HepG2 (cell line): ENCODE data around the gene UGT2B11. TPM values are rescaled to one million over a fixed set of nuclear protein-coding genes. Genes with fewer than 3 reads are reported as not detected.
"Not testable (repeated sequence)": the region's sequence is repeated elsewhere in the genome, so short reads cannot be mapped to it uniquely, and the experiment has no call there.

Experiments used
- CEBPG ChIP-seq: IDR thresholded peaks from 2 replicates; pipeline ENCODE4 v1.6.1; 2016
- CREM ChIP-seq, 2 experiments: sonication (generic) in 1 of 2; formaldehyde crosslinking in 1 of 2; IDR thresholded peaks; 2 replicates each; pipeline versions ENCODE4 v1.4.0 to v1.6.1; 2016 to 2020; ENCODE audit warnings: antibody characterized with exemption in 1 of 2, mild to moderate bottlenecking in 1 of 2, missing genetic modification reagents in 1 of 2
- ELF3 ChIP-seq: IDR thresholded peaks from 2 replicates; pipeline ENCODE4 v1.6.1; 2016; ENCODE audit warnings: missing genetic modification reagents, missing compliant biosample characterization
- EP300 ChIP-seq, 3 experiments: sonication (generic) in 1 of 3; formaldehyde crosslinking in 1 of 3; IDR thresholded peaks; 2 replicates each; pipeline versions ENCODE4 v1.5.1 to v1.6.1; 2011 to 2020; ENCODE audit warnings: low read depth in 2 of 3, low read length in 2 of 3, borderline replicate concordance in 1 of 3, improper control_type of control experiment in 1 of 3, mild to moderate bottlenecking in 1 of 3, missing genetic modification reagents in 1 of 3, moderate library complexity in 1 of 3
- FOSL2 ChIP-seq: sonication (generic); formaldehyde crosslinking; IDR thresholded peaks from 2 replicates; pipeline ENCODE4 v1.4.0; 2020; ENCODE audit warnings: missing genetic modification reagents
- HDAC2 ChIP-seq: sonication (generic); formaldehyde crosslinking; IDR thresholded peaks from 2 replicates; pipeline ENCODE4 v1.4.0; 2020; ENCODE audit warnings: missing genetic modification reagents
- HMG20A ChIP-seq: IDR thresholded peaks from 2 replicates; pipeline ENCODE4 v1.6.1; 2016; ENCODE audit warnings: borderline replicate concordance
- HNF4G ChIP-seq, 2 experiments: sonication (generic) in 1 of 2; formaldehyde crosslinking in 1 of 2; IDR thresholded peaks; 2 replicates each; pipeline versions ENCODE4 v1.4.0 to v1.6.1; 2011 to 2020; ENCODE audit warnings: borderline replicate concordance in 2 of 2, low read depth in 2 of 2, mild to moderate bottlenecking in 2 of 2, low read length in 1 of 2, missing genetic modification reagents in 1 of 2, moderate library complexity in 1 of 2
- JUN ChIP-seq: sonication (generic); formaldehyde crosslinking; IDR thresholded peaks from 2 replicates; pipeline ENCODE4 v1.4.0; 2020; ENCODE audit warnings: mild to moderate bottlenecking, missing genetic modification reagents
- KAT8 ChIP-seq: IDR thresholded peaks from 2 replicates; pipeline ENCODE4 v1.6.1; 2016; ENCODE audit warnings: missing genetic modification reagents, missing compliant biosample characterization
- MIER3 ChIP-seq: IDR thresholded peaks from 2 replicates; pipeline ENCODE4 v1.6.1; 2016; ENCODE audit warnings: missing compliant biosample characterization, borderline replicate concordance
- MIXL1 ChIP-seq: IDR thresholded peaks from 2 replicates; pipeline ENCODE4 v1.6.1; 2016
- NR2C2 ChIP-seq: sonication (generic); formaldehyde crosslinking; IDR thresholded peaks from 2 replicates; pipeline ENCODE4 v1.4.0; 2020; ENCODE audit warnings: missing genetic modification reagents, mild to moderate bottlenecking, moderate library complexity, borderline replicate concordance
- ONECUT2 ChIP-seq: sonication (generic); formaldehyde crosslinking; IDR thresholded peaks from 2 replicates; pipeline ENCODE4 v1.4.0; 2020; ENCODE audit warnings: missing genetic modification reagents
- PPARG ChIP-seq: conservative IDR thresholded peaks from 2 replicates; pipeline ENCODE4 v1.6.1; 2016; ENCODE audit warnings: missing biosample characterization, missing genetic modification reagents
- RXRB ChIP-seq: IDR thresholded peaks from 2 replicates; pipeline ENCODE4 v1.6.1; 2016; ENCODE audit warnings: borderline replicate concordance, missing genetic modification reagents, missing compliant biosample characterization
- SALL1 ChIP-seq: sonication (generic); formaldehyde crosslinking; IDR thresholded peaks from 2 replicates; pipeline ENCODE4 v1.8.0; 2022; ENCODE audit warnings: mild to moderate bottlenecking, missing genetic modification reagents
- SOX5 ChIP-seq: IDR thresholded peaks from 2 replicates; pipeline ENCODE4 v1.6.1; 2016; ENCODE audit warnings: borderline replicate concordance
- SOX6 ChIP-seq, 2 experiments: fragments of 450-650 bp in 1 of 2; sonication (generic) in 1 of 2; formaldehyde crosslinking in 1 of 2; IDR thresholded peaks; 2 replicates each; pipeline versions ENCODE4 v1.4.0 to v1.6.1; 2017 to 2020; ENCODE audit warnings: antibody characterized with exemption in 1 of 2, mild to moderate bottlenecking in 1 of 2, missing genetic modification reagents in 1 of 2
- THAP11 ChIP-seq: IDR thresholded peaks from 2 replicates; pipeline ENCODE4 v1.6.1; 2016; ENCODE audit warnings: missing biosample characterization, missing genetic modification reagents
- ZMYM4 ChIP-seq: sonication (generic); formaldehyde crosslinking; IDR thresholded peaks from 2 replicates; pipeline ENCODE4 v1.8.1; 2023; ENCODE audit warnings: mild to moderate bottlenecking, missing genetic modification reagents
- ZNF644 ChIP-seq: IDR thresholded peaks from 2 replicates; pipeline ENCODE4 v1.6.1; 2016; ENCODE audit warnings: low read depth
- ZNF816 ChIP-seq: sonication (generic); formaldehyde crosslinking; IDR thresholded peaks from 2 replicates; pipeline ENCODE4 v1.8.0; 2022; ENCODE audit warnings: missing genetic modification reagents, mild to moderate bottlenecking, borderline replicate concordance
- polyA plus RNA-seq, 8 experiments: library from polyadenylated mRNA; depleted of rRNA in 3 of 8; stranded (reverse) in 7 of 8; unstranded in 1 of 8; fragments of >200 nt; fragmentation: Illumina TruSeq in 4 of 8; extraction: Trizol in 4 of 8; gene quantifications; 2 replicates each; pipeline versions ENCODE4 v1.2.1 to v1.2.3, GENCODE V29; 2011 to 2016; ENCODE audit warnings: low read depth in 4 of 8, missing spikeins in 1 of 8, mixed read lengths in 1 of 8; ENCODE audit not compliant: insufficient read depth in 1 of 8
- total RNA-seq, 5 experiments: library from RNA; depleted of rRNA; stranded (reverse); fragments of >200 nt; fragmentation: Illumina TruSeq; extraction: Trizol; gene quantifications; 2 replicates each; pipeline ENCODE4 v1.2.3, GENCODE V29; 2016; ENCODE audit warnings: low read depth in 1 of 5
- TF ChIP-seq, protein P1 (sequence below): IDR thresholded peaks from 2 replicates; pipeline ENCODE4 v1.6.1; 2016; ENCODE audit warnings: mild to moderate bottlenecking
- TF ChIP-seq, protein P2 (sequence below): sonication (generic); formaldehyde crosslinking; conservative IDR thresholded peaks from 2 replicates; pipeline ENCODE4 v1.4.0; 2020; ENCODE audit warnings: mild to moderate bottlenecking, missing genetic modification reagents, moderate library complexity

Gene UGT2B11
- total and polyA plus RNA-seq, 2 of the 13 experiments (the other 11 are each of a cell fraction or from before 2014, with no cell fraction given): 1.4 to 2.1 TPM

DNA sequence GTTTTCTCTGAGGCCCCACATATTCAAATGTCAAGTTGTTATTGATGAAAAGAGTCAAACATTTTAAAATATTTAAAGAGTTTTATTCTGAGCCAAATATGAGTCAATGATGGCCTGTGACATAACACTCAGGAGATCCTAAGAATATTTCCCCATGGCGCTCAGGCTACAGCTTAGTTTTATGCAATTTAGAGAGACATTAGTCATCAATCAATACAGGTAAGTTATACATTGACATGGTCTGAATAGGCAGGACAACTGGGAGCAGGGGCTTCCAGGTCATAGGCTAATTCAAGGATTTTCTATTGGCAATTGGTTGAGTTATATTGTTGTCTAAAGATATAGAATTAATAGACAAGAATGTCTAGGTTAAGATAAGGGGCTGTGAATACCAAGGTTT lies 34.7 kb downstream of the UGT2B11 start (continued):
- peak; percentile 71 for TF ChIP-seq HMG20A (CRISPR knock-in tag)
- TF ChIP-seq EP300 (IDR thresholded peaks at IDR 0.05; ENCODE audit: low read depth in 2 of 2, low read length in 2 of 2): peak in 1 of 2 experiments; percentile 67; a peak in 1 of 4 replicates
- TF ChIP-seq EP300 (CRISPR knock-in tag; IDR thresholded peaks at IDR 0.05; ENCODE audit: borderline replicate concordance); CREM (CRISPR knock-in tag; IDR thresholded peaks at IDR 0.05); SOX6 (IDR thresholded peaks at IDR 0.05); HNF4G (CRISPR knock-in tag; IDR thresholded peaks at IDR 0.05; ENCODE audit: borderline replicate concordance, low read depth): not testable (repeated sequence)
- TF ChIP-seq ONECUT2 (CRISPR knock-in tag): peak; percentile 94
- 0 out of 2 replicates have a peak, but pooled peaks have one; percentile 28 for TF ChIP-seq KAT8 (CRISPR knock-in tag)
- peak; percentile 71 for TF ChIP-seq MIXL1 (CRISPR knock-in tag)
- peak; percentile 38; the same call in 1 of the 2 replicates for TF ChIP-seq CREM (IDR thresholded peaks at IDR 0.05)
- peak; percentile 95 for TF ChIP-seq FOSL2 (CRISPR knock-in tag)
- peak; percentile 85 for TF ChIP-seq RXRB (CRISPR knock-in tag)
- 0 out of 2 replicates have a peak, but pooled peaks have one; percentile 21 for TF ChIP-seq ZNF816
- TF ChIP-seq, protein P1, sequence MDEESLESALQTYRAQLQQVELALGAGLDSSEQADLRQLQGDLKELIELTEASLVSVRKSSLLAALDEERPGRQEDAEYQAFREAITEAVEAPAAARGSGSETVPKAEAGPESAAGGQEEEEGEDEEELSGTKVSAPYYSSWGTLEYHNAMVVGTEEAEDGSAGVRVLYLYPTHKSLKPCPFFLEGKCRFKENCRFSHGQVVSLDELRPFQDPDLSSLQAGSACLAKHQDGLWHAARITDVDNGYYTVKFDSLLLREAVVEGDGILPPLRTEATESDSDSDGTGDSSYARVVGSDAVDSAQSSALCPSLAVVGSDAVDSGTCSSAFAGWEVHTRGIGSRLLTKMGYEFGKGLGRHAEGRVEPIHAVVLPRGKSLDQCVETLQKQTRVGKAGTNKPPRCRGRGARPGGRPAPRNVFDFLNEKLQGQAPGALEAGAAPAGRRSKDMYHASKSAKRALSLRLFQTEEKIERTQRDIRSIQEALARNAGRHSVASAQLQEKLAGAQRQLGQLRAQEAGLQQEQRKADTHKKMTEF (CRISPR knock-in tag): 0 out of 2 replicates have a peak, but pooled peaks have one; percentile 44
- TF ChIP-seq NR2C2 (CRISPR knock-in tag): peak; percentile 40; the same call in 1 of the 2 replicates
- peak; percentile 34; the same call in 1 of the 2 replicates for TF ChIP-seq MIER3 (CRISPR knock-in tag)
- TF ChIP-seq PPARG (CRISPR knock-in tag): peak; percentile 87
- TF ChIP-seq CEBPG (CRISPR knock-in tag): peak; percentile 74
- 0 out of 2 replicates have a peak, but pooled peaks have one; percentile 15 for TF ChIP-seq THAP11 (CRISPR knock-in tag)
- TF ChIP-seq SOX6 (CRISPR knock-in tag; IDR thresholded peaks at IDR 0.05): peak; percentile 67
- TF ChIP-seq, protein P2, sequence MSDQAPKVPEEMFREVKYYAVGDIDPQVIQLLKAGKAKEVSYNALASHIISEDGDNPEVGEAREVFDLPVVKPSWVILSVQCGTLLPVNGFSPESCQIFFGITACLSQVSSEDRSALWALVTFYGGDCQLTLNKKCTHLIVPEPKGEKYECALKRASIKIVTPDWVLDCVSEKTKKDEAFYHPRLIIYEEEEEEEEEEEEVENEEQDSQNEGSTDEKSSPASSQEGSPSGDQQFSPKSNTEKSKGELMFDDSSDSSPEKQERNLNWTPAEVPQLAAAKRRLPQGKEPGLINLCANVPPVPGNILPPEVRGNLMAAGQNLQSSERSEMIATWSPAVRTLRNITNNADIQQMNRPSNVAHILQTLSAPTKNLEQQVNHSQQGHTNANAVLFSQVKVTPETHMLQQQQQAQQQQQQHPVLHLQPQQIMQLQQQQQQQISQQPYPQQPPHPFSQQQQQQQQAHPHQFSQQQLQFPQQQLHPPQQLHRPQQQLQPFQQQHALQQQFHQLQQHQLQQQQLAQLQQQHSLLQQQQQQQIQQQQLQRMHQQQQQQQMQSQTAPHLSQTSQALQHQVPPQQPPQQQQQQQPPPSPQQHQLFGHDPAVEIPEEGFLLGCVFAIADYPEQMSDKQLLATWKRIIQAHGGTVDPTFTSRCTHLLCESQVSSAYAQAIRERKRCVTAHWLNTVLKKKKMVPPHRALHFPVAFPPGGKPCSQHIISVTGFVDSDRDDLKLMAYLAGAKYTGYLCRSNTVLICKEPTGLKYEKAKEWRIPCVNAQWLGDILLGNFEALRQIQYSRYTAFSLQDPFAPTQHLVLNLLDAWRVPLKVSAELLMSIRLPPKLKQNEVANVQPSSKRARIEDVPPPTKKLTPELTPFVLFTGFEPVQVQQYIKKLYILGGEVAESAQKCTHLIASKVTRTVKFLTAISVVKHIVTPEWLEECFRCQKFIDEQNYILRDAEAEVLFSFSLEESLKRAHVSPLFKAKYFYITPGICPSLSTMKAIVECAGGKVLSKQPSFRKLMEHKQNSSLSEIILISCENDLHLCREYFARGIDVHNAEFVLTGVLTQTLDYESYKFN: peak; percentile 63
- peak; percentile 50; the same call in 1 of the 2 replicates for TF ChIP-seq ELF3 (CRISPR knock-in tag)
- peak; percentile 15; the same call in 1 of the 2 replicates for TF ChIP-seq SALL1 (CRISPR knock-in tag)
- TF ChIP-seq HNF4G (IDR thresholded peaks at IDR 0.05; ENCODE audit: borderline replicate concordance, low read depth, low read length): 0 out of 2 replicates have a peak, but pooled peaks have one; percentile 15
- TF ChIP-seq HDAC2 (CRISPR knock-in tag): 0 out of 2 replicates have a peak, but pooled peaks have one; percentile 35
- peak; percentile 81 for TF ChIP-seq ZNF644 (CRISPR knock-in tag)
- peak; percentile 66; the same call in 1 of the 2 replicates for TF ChIP-seq JUN (CRISPR knock-in tag)
- peak; percentile 66; the same call in 1 of the 2 replicates for TF ChIP-seq SOX5 (CRISPR knock-in tag)
- TF ChIP-seq ZMYM4 (CRISPR knock-in tag): peak; percentile 78
